Lower leg skin (tissue), 3 donors: ENCODE measurements around the gene ADGRD1.

Source experiments
- CTCF ChIP-seq, 3 donors: fragments of 450-650 bp; IDR thresholded peaks; one replicate each; pipeline ENCODE4 v1.5.1; 2016; ENCODE audit warnings: antibody characterized with exemption in 3 of 3, mild to moderate bottlenecking in 3 of 3, moderate library complexity in 2 of 3
- POLR2A ChIP-seq, 2 donors: fragments of 450-650 bp; IDR thresholded peaks; one replicate each; pipeline ENCODE4 v1.6.1; 2016 to 2017; ENCODE audit warnings: antibody characterized with exemption in 2 of 2, mild to moderate bottlenecking in 1 of 2, moderate library complexity in 1 of 2

- TF ChIP-seq CTCF (IDR thresholded peaks at IDR 0.05) (no peak), POLR2A (IDR thresholded peaks at IDR 0.05) (no peak)
Measured at GRCh38 chr12:131162113-131162512, 208.4 kb downstream of the ADGRD1 start.
